GM21576 (cell line): ENCODE measurements around the gene ATG16L1.

ENCODE experiments used
- ATAC-seq: cut with Tn5 transposase; IDR thresholded peaks from one replicate; pipeline ENCODE4 v1.9.1; 2021; ENCODE audit warnings: mild to moderate bottlenecking, moderate library complexity; ENCODE audit not compliant: unreplicated experiment

Gene ATG16L1

DNA sequence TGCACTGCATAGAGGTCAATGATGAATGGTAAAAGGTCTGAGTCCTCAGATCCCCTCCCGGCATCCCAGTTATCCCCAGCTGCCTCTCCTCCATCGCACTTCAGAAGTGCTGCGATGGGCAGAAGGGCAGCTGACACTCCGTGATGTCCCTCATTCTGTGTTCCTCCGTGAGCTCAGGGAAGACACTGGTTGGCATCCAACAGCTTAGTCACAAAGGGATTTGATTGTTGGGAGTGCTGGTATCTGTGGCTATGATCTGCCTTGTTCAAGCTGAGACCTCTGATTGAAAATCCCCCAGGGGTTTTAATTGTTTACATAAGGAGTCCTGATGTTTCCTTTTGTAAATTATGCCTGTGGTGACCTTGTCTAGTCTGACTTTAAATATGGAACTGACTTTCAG, 37.2 kb downstream of the ATG16L1 start:
- ATAC-seq, result no peak

DNA sequence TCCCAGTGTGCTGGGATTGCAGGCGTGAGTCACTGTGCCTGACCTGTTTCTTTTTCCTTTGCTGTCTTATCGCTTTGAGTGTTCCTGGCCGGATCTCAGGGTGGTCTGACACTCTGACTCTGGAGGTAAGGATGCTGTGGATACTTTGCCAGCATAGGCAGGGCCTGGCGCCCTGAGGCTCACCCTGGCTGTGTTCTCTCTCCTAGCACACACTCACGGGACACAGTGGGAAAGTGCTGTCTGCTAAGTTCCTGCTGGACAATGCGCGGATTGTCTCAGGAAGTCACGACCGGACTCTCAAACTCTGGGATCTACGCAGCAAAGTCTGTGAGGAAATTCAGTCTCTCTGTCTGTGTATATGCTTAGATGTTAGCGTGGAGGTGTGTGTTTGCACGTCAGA, 38.2 kb downstream of the ATG16L1 start:
- no peak for ATAC-seq

DNA sequence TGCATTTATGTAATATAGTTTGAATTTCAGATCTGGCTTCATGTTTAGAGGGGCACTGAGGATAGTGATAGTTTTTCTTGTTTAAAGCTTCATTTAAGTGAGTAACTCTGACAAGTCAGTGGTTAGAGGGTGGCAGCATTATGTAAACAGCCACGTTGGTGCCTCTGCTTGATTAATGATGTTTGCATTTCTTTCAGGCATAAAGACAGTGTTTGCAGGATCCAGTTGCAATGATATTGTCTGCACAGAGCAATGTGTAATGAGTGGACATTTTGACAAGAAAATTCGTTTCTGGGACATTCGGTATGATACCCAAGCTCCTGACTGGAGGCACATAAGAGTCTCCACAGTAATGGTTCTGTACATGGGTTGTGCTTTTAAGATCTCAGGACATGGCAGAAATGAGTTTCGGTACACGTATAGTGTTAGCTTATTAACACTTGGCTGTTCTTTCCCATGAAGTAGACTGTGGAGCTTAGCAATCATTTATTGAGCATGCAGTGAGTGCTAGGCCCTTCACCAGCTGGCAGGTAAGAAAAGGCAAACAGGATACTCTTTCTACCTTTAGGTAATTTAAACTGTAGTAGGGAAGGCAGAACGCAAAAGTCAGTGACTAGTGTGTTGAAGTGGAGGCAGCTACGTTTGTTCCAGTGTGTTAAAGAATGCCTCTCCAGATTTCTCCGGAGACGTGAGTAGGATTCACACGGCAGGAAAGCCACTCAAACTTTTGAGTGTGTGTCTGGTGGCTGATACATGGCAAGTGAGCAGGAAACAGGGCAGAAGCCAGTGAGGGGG, 38.8 kb downstream of the ATG16L1 start:
- no peak for ATAC-seq

DNA sequence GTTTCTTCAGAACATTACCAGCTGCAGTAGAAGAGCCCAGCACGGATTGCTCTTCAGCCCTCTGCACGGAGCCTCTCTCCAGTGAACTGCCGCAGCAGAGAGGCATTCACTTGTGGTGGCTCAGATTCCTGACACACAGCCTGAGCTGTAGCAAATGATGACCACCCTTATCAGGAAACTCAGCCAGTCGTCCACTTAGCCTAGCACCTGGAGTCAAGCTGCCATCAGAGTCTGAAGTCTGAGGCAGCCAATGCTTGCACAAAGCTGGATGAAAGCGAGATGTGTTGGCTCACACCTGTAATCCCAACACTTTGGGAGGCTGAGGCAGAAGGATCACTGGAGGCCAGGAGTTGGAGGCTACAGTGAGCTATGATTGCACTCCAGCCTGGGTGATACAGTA, 44.4 kb downstream of the ATG16L1 start:
- no peak for ATAC-seq

DNA sequence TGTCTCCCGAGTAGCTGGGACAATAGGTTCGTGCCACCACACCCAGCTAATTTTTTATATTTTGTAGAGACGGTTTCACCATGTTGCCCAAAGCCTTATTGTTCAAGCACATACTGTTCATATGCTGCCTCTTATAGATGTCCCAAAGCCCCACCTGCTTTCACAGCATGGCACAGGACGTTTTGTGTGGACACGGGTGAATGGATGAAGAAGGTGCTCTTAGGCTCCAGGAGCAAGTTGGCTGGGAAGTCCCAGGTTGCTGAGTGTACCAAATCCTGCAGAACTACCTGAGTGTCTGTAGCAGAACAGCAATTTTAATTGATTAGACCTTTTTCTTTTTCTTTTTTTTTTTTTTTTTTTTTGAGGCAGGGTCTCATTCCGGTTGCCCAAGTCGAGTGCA, 45.6 kb downstream of the ATG16L1 start:
- ATAC-seq, result no peak

DNA sequence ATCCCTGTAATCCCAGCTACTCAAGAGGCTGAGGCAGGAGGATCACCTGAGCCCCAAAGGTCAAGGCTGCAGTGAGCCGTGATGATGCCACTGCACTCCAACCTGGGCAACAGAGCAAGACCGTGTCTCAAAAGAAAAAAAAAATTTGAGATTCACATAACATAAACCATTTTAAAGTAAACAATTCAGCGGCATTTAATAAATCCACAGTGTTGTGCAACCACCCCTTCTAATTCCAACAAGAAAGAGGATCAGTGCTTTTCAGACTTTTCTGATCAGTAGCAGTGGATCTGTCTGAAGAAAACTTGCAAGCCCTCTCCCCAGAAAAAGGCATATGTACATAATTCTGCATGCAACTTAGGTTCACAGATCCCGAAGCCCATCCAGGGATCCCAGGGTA, 48.9 kb downstream of the ATG16L1 start:
- ATAC-seq, result no peak

DNA sequence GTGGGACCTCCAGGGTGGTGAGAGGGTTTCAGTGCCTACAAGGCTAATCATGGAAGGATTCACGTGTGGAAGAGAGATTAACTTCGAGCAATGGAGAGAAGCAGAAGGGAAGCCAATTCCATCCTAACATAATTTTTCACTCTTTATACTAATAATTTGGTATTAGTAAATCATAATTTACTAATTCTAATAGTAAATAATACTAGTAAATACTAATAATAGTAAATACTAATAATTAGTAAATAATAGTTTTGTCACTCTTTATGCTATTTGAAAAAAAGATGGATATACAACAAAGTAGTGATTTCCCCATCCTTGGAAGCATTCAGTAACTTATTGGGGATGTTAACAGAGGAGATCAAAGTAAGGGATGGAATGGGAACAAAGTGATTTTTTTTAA, 49.8 kb downstream of the ATG16L1 start:
- no peak for ATAC-seq

DNA sequence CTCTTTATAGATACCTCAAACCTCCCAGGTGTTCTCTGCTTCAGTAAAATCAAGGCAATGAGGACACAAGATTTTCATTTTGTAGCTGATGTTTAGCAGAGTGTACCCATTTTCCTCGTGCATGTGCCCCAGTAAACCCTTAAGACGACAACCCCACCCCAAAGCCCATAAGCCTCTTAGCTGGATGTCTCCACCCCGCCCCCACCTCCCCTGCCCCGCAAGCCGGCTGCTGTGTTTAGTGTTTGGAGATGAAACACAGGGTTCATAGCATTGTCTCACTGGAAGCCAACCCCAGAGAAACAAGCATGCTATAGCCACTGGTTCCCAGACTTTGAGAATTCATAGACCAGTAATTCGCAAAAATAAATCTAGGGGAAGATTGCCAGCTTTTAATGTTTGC, 50.3 kb downstream of the ATG16L1 start:
- ATAC-seq, result no peak

DNA sequence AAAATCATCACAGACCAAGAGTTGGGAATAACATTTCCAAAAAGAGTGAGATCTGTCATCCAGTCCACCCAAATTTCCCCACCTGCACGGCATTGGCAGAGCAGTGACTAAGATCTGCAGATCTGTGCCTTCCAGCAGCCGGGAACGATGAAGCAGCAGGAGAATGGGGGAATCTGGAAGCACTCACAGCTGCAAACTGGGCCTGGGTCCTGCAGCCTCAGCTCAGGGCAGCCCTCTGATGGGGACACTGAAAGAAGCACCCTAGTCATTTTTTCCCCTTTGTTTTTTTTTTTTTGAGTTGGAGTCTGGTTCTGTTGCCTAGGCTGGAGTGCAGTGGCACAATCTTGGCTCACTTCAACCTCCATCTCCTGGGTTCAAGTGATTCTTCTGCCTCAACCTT, 51.8 kb downstream of the ATG16L1 start:
- no peak for ATAC-seq

DNA sequence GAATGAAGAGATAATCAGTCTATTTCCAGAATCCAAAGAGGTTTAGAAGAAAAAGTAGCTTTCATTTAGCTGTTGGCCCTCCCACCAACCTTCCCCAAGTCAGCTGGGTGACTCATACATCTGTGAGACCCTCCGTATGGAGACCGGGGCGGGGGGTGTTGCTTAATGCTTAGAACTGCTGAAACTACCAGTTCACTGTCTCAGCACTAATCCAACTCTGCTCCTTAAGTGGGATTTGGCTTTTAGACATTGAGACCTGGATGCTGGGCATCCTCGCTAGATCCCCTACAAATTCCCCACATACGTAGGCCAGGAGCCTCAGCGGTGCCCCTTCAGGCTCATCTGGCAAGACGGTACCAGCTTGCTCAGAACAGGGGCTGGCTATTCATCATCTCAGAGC, 56.1 kb downstream of the ATG16L1 start, which contains the start of gene SAG:
Gene SAG, plus strand, starts transcription at position 252 of the 400 bp plus-strand sequence. CDS start 1,374 bp downstream, outside the sequence.
- ATAC-seq, result no peak

DNA sequence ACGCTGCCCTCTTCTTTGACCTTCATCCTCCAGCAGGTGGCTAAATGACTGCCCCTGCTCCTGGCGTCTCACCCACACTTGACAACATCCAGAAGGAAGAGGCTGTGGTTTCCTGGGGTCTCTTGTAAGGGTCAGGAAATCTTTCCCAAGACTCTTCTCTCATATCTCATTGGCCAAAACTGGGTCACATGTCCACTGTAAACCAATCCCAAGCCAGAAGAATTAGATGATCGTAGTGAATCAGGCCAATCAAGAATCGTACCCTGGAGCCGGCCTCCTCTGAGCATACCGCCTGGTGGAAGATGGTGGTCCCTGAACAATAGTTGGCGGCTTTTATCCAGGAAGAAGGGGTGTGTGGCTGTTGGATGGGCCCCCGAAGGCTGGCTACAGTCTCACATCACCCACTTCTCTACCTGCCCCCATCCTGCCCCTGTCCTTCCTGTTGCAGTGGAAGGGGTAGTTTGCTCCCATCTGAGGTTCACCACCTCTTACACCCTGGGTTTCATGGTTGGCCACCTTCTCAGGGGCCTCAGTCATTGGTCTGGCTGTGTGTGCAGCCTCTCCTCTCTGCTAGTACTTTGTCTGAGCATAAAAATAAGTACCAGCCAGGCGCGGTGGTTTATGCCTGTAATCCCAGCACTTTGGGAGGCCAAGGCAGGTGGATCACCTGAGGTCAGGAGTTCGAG, 59.9 kb downstream of the ATG16L1 start:
- ATAC-seq, result no peak

DNA sequence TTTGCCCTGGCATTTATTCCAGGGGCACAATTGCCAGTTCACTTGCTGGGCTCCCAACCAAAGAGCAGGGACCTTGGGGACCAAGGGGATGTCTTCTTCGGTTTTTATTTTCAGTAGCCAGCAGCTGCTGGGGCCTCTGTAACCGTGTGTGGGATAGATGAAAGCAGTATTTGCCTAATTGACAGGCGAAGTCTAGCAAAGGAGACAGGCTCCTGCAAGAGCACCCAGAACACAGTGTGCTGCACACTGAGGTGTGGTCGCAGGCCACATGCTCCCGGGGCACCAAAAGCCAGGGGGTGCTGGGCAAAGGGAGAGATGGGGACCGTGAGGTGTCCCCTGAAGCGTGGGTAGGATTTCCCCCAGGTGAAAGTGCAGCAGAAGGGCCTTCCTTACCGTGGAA, 61.4 kb downstream of the ATG16L1 start:
- ATAC-seq, result no peak

DNA sequence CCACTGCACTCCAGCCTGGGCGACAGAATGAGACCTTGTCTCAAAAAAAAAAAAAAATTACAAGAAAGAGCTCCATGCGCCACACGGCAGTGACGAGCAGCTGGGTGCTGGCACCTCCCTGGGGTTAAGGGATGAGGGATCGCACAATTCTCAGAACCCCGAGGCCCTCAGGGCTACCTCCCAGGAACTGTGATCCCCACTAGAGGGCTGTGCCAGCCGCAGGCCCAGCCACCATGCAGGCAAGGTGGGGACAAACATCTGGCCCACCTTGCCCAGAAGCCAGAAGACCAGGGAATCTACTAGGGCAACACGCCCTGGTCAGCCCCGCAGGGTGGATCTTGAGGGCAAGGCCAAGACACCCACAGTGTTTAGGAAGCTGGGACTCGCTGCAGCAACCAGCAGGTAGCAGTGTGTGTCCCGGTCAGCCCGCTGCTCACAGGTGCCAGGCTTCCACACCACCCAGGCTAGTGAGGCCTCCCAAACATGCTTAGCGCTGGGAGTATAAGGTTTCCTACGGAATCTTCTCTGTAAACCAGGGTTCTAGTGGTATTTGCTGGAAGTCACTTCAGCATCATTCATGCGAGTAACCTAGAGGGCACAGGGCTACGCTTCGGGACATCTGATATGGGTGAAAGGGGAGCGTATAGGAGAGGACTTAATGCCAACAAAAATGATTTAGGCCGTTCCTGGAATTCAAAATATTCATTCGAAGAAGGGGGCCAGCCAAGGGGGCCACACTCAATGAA, 62.9 kb downstream of the ATG16L1 start:
- no peak for ATAC-seq

DNA sequence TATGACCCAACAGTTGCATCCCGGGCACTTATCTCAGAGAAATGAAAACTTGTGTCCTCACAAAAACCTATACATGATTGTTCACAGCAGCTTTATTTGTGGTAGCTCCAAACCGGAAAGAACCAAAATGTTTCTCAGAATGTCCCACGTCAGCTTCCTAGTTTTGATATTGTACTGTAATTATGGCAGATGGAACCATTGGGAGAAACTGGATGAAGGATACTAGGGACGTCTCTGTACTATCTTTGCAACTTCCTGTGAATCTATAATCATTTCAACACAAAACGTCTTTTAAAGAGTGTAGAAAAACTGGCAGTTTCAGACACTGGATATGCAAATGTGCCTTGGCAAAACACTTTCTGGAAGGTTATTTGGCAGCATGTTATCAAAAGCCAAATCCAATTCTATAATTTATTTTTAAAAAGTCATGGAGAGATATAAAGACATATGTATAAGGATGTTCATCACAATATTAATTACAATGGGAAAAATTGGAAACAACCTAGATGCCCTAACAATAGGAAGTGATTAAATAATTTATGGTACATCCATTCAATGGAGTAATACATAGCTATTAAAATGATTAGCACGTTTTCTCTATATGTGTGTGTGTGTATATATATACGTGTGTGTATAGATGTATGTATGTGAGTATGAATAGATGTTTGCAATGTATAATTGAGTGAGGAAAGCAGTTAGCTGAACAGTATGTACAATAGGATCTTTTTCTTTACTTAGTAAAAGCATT, 65.9 kb downstream of the ATG16L1 start:
- no peak for ATAC-seq

DNA sequence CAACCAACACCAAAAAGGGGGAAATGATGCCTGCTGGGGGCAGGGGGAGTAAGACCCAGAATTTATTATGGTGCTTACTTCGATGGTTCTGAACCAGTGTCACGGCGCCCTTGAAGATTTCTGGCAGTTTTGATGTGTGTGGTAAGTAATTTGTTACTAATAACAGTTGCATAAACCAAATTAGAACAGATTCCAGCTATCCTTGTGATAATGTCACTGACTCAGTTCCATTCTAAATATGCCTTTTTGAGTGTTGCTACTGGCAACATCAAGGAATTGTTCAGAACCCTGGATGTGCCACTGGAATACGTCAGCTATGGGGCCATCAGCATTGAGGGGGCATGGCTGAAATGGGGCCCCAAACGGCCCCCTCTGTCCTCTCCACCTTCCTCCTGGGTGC, 67.8 kb downstream of the ATG16L1 start:
- no peak for ATAC-seq

DNA sequence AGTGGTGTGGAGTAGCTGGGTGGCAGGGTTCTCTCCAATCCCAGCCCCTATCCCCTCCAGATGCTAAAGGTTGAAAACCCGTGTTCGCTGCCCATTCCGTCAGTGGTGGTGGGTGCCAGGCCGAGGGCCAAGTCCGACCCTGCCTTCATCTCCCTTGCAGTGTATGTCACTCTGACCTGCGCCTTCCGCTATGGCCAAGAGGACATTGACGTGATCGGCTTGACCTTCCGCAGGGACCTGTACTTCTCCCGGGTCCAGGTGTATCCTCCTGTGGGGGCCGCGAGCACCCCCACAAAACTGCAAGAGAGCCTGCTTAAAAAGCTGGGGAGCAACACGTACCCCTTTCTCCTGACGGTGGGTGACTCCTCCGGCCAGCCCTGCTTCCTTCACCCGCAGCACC, 69.0 kb downstream of the ATG16L1 start:
- ATAC-seq, result no peak

DNA sequence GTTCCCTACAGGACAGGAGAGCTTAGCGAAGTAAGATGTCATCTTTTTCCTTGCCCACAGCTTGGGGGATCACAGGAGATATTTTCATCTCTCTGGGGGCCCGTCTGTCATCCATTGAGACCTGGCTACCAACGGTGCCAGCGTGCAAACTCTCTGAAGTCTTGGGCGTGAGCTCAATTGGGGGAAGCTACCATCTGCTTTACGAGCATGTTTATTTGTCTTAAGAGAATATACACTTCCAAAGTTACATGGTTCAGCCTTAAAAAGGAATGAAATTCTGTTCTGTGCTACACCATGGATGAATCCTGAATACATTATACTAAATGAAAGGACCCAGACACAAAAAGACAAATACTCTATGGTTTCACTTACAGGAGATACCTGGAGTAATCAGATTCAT, 69.7 kb downstream of the ATG16L1 start:
- no peak for ATAC-seq

DNA sequence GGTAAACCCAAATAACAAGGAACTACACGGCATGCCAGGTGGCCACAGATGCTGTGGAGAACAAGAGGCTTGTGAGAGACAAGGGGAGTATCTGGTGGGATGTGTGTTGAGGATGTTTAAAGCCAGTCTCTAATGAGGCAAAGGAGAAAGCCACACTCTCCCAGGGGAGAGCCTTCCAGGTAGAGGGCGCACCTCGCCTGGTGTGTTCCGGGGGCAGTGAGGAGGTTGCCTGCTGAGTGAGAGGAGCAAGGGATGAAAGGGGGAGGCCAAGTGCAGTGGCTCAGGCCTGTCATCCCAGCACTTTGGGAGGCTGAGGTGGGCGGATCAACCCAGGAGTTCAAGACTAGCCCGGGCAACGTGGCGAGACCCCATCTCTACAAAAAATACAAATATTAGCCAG, 72.4 kb downstream of the ATG16L1 start:
- ATAC-seq, result no peak

DNA sequence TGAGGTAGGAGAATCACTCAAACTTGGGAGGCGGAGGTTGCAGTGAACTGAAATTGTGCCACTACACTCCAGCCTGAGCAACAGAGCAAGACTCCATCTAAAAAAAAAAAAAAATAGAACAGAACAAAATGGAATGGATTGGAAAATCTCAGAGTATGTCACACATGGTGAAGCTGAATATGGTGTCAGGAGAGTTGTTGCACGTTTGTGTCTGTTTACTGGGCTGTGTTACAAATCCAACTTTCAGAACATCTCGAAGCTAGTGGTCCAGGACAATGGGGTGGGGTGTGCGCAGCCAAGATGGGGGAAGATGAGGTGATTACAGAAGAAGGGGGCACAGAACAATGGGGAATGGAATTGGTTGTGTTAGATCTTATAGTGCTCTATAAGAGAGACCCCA, 73.8 kb downstream of the ATG16L1 start:
- ATAC-seq, result no peak

DNA sequence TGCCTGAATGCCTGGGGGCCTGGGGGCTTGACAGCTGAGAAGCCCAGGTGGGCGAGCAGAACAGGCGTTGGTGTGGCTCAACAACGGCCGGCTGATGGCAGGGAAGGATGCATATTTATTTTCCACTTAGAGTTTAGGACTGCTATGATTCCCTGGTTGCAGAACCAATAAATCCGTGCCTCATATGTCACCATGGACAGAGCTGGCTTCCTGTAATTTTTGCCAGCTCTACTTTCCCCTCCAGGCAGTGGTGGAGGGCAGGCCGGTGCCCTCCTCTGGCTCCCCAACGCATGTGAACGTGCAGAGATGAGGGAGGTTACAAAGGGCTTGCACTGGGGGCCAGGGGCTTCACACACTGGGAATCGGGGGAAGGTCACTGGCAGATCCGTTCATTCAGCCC, 74.3 kb downstream of the ATG16L1 start:
- no peak for ATAC-seq

DNA sequence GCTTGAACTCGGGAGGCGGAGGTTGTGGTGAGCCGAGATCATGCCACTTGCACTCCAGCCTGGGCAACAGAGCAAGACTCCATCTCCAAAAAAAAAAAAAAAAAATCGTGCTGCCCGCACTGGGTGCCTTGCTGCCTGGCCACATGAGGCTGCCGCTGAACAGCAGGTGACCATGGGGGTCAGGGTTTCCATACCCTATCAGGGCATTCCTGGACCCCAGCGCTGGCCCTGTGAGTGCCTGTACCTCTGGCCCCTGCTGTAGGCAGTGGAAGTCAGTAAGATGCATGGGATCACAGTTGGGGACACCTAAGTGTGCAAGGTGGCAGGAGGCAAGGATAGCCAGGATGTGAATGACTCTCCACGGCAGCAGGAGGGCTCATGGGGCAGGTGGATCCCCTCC, 75.0 kb downstream of the ATG16L1 start:
- ATAC-seq, result no peak
